GM19240 (cell line): Measurements from ENCODE around the gene KLHL7.
A peak's percentile ranks its signal among the peaks of the same experiment; 100 is the strongest.

ENCODE experiments used
- DNase-seq: peaks from one replicate; pipeline ENCODE4 v3.0.0; 2011; ENCODE audit warnings: low spot score; ENCODE audit not compliant: insufficient read length

Gene KLHL7, protein sequence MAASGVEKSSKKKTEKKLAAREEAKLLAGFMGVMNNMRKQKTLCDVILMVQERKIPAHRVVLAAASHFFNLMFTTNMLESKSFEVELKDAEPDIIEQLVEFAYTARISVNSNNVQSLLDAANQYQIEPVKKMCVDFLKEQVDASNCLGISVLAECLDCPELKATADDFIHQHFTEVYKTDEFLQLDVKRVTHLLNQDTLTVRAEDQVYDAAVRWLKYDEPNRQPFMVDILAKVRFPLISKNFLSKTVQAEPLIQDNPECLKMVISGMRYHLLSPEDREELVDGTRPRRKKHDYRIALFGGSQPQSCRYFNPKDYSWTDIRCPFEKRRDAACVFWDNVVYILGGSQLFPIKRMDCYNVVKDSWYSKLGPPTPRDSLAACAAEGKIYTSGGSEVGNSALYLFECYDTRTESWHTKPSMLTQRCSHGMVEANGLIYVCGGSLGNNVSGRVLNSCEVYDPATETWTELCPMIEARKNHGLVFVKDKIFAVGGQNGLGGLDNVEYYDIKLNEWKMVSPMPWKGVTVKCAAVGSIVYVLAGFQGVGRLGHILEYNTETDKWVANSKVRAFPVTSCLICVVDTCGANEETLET

GRCh38 chr7:23105644-23106056 is at the start of gene KLHL7:
KLHL7 (plus strand) TSS chr7:23105785; CDS start chr7:23106027, 242 bp downstream.
- DNase-seq: peak; percentile 74

- DNase-seq: no peak
These were observed 47.0 kb upstream of the KLHL7 start for GRCh38 chr7:23058408-23059096.

DNA sequence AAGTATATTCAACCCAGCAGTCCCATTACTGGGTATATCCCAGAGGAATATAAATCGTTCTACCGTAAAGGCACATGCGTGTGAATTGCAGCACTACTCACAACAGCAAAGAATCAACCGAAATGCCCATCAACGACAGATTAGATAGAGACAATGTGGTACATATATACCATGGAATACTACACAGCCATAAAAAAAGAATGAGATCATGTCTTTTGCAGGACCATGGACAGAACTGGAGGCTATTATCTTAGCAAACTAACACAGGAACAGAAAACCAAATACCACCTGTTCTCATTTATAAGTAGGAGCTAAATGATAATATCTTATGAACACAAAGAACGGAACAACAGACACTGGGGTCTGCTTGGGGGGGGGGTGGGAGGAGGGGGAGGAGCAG is 44.3 kb upstream of the KLHL7 start:
- DNase-seq: no peak

- no peak for DNase-seq
These were observed 43.1 kb upstream of the KLHL7 start for GRCh38 chr7:23062452-23062851.

- no peak for DNase-seq
These were observed 39.6 kb upstream of the KLHL7 start for GRCh38 chr7:23065974-23066373.

DNA sequence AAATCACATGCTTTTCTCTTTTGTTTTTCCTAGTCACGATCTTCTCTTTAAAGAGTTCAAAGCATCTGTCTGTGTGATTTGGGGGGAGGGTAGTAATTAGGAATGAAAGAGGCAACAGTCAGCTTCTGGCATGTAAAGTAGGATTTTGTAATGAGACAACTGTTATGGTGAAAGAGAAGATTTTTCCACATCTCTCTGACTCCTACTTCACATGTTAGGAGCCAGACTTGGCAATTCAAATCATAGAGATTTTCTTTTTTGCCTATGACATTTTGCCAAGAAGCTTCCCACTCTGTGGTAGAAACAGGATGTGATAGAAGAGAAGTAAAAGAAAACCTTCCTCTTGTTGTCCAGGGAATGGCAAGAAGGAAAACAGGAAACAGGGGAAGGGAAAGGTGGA is 38.3 kb upstream of the KLHL7 start:
- DNase-seq: no peak

DNA sequence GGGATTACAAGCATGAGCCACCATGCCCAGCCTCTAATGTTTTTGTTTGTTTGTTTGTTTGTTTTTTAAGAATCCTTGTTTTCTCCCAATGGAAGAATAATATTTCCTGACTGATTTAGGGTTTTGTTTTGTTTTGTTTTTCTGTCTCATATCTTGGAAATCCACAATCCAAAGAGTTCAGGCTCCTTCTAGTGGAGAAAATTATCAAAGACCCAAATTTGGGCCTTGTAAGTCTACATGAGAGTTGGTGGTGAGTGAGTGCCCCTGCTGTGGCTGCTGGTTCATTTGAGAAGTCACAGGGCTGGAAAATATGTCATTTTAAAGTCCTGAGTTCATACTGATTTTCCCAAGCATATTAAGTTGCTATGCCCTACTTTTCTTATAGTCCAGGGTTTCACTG is 33.5 kb upstream of the KLHL7 start:
- no peak for DNase-seq

GRCh38 chr7:23072922-23073321 is 32.7 kb upstream of the KLHL7 start:
- DNase-seq: no peak

DNA sequence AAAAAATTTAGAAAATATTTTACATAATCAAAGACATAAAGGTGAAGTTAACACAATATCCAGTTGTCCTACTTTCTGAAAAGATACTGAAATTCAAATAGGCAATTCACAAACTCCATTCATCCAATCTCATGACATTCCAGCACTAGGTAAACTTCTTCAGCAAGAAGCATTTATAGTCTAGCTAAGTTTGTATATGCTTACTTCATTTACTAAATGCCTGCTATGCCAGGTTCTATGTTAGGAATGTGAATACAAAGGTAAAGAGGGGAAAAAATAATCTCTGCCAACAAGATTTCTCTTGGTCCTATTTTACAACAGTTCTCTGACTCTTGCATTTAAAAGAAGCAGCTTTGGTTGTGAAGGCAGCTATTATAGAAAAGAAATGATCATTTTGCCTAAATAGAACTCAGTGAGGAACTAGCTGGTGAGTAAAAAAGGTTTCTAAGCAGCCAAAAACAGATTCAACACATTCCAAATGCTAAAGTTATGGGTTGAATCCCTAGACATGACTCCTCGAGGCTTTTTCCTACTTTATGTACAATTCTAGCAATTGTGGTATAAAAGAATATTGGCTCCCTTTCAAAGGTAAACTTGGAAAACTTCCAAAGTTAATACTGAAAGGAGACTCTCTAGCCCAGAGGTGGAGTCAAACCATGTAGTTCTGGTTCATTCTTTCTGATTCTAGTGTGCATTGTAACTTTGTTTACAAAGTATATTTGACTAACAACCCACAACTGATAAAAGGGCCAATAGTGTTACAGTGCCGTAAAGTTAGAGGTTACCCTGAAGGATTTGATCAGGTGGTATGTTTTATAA is 30.9 kb upstream of the KLHL7 start:
- DNase-seq: no peak

DNA sequence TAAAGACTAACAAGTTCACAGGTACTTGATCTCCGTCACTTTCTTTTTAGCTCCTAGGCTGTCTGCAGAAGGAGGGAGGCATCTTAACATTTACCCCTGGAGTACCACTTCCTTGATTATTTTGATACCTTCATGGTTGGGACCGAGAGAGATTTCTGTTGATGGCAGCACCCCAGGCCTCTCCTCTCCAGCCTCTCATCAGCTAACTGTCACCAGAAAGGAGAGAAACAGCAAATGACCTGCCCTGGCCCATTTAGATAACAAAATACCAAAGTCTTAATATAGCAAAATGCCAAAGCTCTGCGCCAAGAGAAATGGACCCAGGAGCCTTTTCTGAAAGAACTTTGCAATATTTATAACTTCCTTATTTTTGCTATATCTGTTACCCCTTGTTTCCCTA is 30.0 kb upstream of the KLHL7 start:
- no peak for DNase-seq

GRCh38 chr7:23076772-23077171 is 28.8 kb upstream of the KLHL7 start:
- DNase-seq: no peak

DNA sequence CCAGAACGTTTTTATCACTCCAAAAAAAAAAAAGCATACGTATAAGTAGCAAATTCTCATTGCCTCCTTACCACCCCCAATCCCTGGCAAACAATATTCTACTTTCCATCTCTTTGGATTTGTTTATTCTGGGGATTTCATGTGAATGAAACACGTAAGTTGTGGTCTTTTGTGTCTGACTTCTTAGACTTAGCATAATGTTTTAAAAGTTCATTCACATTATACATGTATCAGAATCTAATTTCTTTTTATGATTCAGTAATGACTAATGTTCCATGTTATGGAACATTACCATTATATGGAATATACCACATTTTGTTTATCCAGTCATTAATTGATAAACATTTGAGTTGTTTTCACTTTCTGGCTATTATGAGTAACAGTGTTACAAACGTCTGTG is 12.5 kb upstream of the KLHL7 start:
- DNase-seq: no peak

GRCh38 chr7:23093546-23093945 is 12.0 kb upstream of the KLHL7 start:
- DNase-seq: no peak

- DNase-seq: no peak
These were observed 8.9 kb upstream of the KLHL7 start for GRCh38 chr7:23096518-23097290.

DNA sequence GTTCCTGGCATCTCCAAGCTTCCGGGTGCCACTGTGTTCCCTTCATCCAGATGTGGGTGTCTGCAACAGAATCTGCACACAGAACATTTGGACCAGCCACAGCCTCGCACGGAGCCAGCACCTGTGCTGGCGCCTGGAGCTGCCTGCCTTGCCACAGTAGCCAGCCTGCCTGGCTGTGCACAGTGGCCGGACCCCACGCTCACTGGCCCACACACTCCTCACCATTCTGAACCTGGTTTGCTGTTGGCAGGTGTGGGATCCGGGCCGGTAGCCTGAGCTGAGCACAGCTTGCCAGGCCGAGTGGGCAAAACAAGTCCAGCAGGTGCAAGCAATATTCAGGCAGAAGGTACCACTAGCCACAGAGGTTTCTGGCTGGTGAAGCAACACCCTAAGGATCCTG is 7.6 kb upstream of the KLHL7 start:
- no peak for DNase-seq

DNA sequence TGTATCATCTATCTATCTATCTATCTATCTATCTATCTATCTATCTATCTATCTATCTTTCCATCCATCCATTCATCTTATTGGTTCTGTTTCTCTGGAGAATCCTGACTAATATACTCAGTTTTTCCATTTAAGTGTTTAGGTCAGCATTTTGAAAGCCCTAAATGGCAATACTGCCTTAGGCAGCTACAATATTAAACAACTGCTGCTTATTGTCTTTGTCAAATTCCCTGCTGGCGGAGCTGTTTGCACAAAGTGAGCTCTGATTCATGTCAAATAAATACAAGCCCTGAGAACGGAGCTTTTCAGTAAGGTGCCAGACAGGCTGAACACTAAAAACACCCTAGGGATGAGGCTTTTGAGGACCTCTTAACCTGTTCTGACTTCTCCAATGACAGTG is 7.1 kb upstream of the KLHL7 start:
- DNase-seq: no peak

- no peak for DNase-seq
These were observed 4.9 kb upstream of the KLHL7 start for GRCh38 chr7:23100697-23101096.

DNA sequence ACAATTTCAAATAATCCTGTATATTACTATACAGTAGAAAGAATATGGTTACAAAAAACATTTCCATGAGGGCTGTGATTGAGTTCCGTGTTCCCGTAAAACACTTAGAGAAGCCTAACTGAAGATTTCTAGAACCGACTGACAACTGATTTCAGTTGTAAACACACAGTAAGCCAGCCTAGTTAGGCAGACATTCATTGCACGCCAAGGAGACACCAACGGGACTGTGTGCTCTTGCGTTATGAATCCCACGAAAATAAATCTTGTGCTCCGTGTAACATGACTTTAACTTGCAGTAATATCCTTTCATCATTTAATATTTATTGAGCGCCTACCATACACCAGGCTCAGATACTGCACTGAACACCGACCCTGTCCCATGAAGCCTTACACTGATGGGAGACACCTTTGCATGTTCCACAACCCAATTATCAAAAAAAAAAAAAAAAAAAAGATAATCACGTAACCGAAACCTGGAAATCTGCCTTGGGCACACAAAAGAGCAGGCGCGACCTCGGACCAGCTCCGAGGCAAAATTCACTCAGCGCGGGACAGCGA is 420 bp upstream of the KLHL7 start:
- no peak for DNase-seq

DNA sequence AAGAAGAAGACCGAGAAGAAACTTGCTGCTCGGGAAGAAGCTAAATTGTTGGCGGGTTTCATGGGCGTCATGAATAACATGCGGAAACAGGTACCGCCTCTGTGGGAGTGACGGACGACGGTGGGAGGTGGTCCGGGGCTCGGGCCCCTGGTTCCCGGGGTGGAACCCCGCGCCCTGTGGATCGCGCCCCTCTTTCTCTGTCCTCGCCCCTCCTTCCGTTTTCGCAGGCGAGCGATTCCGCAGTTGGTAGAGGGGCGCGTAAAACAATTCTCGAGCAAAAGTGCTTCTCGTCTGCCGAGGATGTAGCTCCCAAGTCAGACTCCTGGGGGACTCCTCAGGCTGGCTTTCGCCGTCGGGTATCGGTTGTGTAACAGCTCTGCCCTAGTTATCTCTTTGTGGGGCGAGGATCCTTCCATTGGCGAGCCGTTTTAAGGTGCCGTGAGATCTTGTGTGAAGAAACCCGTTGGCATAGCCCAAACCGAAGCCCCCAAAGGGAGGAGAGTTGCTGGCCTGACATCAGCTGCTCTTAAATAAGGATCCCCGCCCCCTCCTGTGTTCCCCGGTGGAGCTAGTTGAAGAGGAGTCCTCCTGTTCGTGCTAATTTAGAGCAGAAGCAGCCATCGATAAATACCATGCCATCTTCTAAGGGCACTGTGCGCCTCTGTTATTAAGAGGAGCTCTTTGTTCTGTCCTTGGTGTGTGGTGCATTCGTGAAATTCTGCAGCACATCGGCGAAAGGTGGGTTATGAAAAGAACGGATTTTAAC is 655 bp downstream of the KLHL7 start:
- peak; percentile 6 for DNase-seq
